CD4-positive, alpha-beta memory T cell (primary cell): ENCODE data around the gene KIZ. TPM values are rescaled to one million over a fixed set of nuclear protein-coding genes. Genes with fewer than 3 reads are reported as not detected.

Experiments
- CTCF ChIA-PET: fragments of 350-600 bp; sonication (Branson Sonifier 250); formaldehyde crosslinking; loops from one replicate; lab custom pipeline; 2021; ENCODE audit warnings: inconsistent platforms; ENCODE audit not compliant: partially characterized antibody; lab: Charles Lee
- POLR2A ChIA-PET: fragments of 350-600 bp; sonication (Branson Sonifier 250); formaldehyde crosslinking; loops from one replicate; lab custom pipeline; 2021; ENCODE audit not compliant: partially characterized antibody; lab: Charles Lee
- DNase-seq, 5 donors: peaks; one replicate each; pipeline versions ENCODE4 v3.0.0 to v3.0.0-alpha.2; 2020 to 2022; ENCODE audit warnings: mixed read lengths in 1 of 5
- H3K27ac ChIP-seq: one replicate; pipeline ENCODE4 v1.7.0; 2013; ENCODE audit warnings: low read depth, low read length
- H3K27me3 ChIP-seq: 2 replicates; pipeline ENCODE4 v1.7.0; 2013; ENCODE audit warnings: mild to moderate bottlenecking, low read length, moderate library complexity; ENCODE audit not compliant: insufficient read depth
- H3K36me3 ChIP-seq: 2 replicates; pipeline ENCODE4 v1.7.0; 2013; ENCODE audit warnings: mild to moderate bottlenecking, low read length, moderate library complexity; ENCODE audit not compliant: insufficient read depth
- H3K4me1 ChIP-seq: 2 replicates; pipeline ENCODE4 v1.7.0; 2013; ENCODE audit warnings: mild to moderate bottlenecking, low read length, moderate library complexity; ENCODE audit not compliant: insufficient read depth
- H3K4me3 ChIP-seq, 2 donors: one replicate each; pipeline ENCODE4 v1.7.0; 2013; ENCODE audit warnings: low read length in 2 of 2, mild to moderate bottlenecking in 1 of 2
- H3K9me3 ChIP-seq, 2 donors: one replicate each; pipeline ENCODE4 v1.7.0; 2013; ENCODE audit warnings: low read length in 2 of 2, control low read depth in 1 of 2; ENCODE audit not compliant: control insufficient read depth in 1 of 2
- H3K27ac Mint-ChIP-seq, 7 donors: one replicate each; pipeline ENCODE4 v1.8.0; 2020 to 2021; ENCODE audit warnings: mixed read lengths in 7 of 7, mild to moderate bottlenecking in 6 of 7, inconsistent platforms in 3 of 7, moderate library complexity in 3 of 7
- H3K27me3 Mint-ChIP-seq, 2 donors: one replicate each; pipeline ENCODE4 v1.8.0; 2020 to 2021; ENCODE audit warnings: mixed read lengths in 2 of 2
- H3K36me3 Mint-ChIP-seq, 2 donors: one replicate each; pipeline ENCODE4 v1.8.0; 2020 to 2021; ENCODE audit warnings: mixed read lengths in 2 of 2, inconsistent platforms in 1 of 2, mild to moderate bottlenecking in 1 of 2
- H3K4me1 Mint-ChIP-seq, 4 donors: one replicate each; pipeline ENCODE4 v1.8.0; 2020 to 2021; ENCODE audit warnings: mixed read lengths in 4 of 4, mild to moderate bottlenecking in 1 of 4
- H3K4me3 Mint-ChIP-seq, 8 donors: one replicate each; pipeline ENCODE4 v1.8.0; 2020 to 2021; ENCODE audit warnings: mixed read lengths in 8 of 8, mild to moderate bottlenecking in 7 of 8, moderate library complexity in 6 of 8, inconsistent platforms in 3 of 8
- H3K9me3 Mint-ChIP-seq, 8 donors: one replicate each; pipeline ENCODE4 v1.8.0; 2020 to 2021; ENCODE audit warnings: mixed read lengths in 8 of 8, mild to moderate bottlenecking in 5 of 8, inconsistent platforms in 3 of 8, moderate library complexity in 1 of 8
- intact Hi-C: fragments of 100-400 bp; cut with micrococcal nuclease; formaldehyde crosslinking; loops from one replicate; pipeline ENCODE4 v1.15.1; 2023
- polyA plus RNA-seq, 2 donors: library from polyadenylated mRNA; unstranded; fragments of 300-500 nt; fragmentation: Illumina TruSeq; gene quantifications; one replicate each; pipeline ENCODE4 v1.2.3, GENCODE V29; 2021
- total RNA-seq, 2 experiments: library from RNA; stranded (reverse); gene quantifications; one replicate each; pipeline ENCODE4 v1.2.3, GENCODE V29; 2021

KIZ gene
- total and polyA plus RNA-seq, 4 experiments from 2014 or later = 15.9 to 46.3 (median 25.4) TPM

GRCh38 chr20:21272279-21272678, 146.4 kb downstream of the KIZ start:
- no peak overlapping the region for H3K27ac Mint-ChIP-seq
- peaks cover 0 to 9% (median 2%) of the 10 kb centered on the region in 8 donors for H3K9me3 Mint-ChIP-seq
- no peaks in the 10 kb centered on the region for H3K36me3 Mint-ChIP-seq
- H3K27me3 Mint-ChIP-seq = peaks cover 16 to 17% of the 10 kb centered on the region in 2 donors
- ChIA-PET CTCF (no interaction called here), POLR2A (no interaction called here)
- Histone ChIP-seq H3K27me3 (no peaks in the 10 kb centered on the region), H3K4me3 (no peak overlapping the region), H3K4me1 (no peaks in the 10 kb centered on the region), H3K27ac (no peak overlapping the region), H3K36me3 (no peaks in the 10 kb centered on the region), H3K9me3 (no peaks in the 10 kb centered on the region)
- DNase-seq = no peak
- intact Hi-C loops = no loop called here
- H3K4me3 Mint-ChIP-seq = no peak overlapping the region
- no peaks in the 10 kb centered on the region for H3K4me1 Mint-ChIP-seq

- Mint-ChIP-seq H3K27me3 (peaks cover 15 to 16% of the 10 kb centered on the region in 2 donors), H3K4me3 (no peak overlapping the region), H3K9me3 (peaks cover 0 to 9% (median 2%) of the 10 kb centered on the region in 8 donors), H3K27ac (no peak overlapping the region), H3K4me1 (no peaks in the 10 kb centered on the region), H3K36me3 (no peaks in the 10 kb centered on the region)
- Histone ChIP-seq H3K4me3 (no peak overlapping the region), H3K27ac (no peak overlapping the region), H3K9me3 (no peaks in the 10 kb centered on the region), H3K36me3 (no peaks in the 10 kb centered on the region), H3K4me1 (no peaks in the 10 kb centered on the region), H3K27me3 (no peaks in the 10 kb centered on the region)
- ChIA-PET POLR2A (no interaction called here), CTCF (no interaction called here)
- DNase-seq = no peak
- intact Hi-C loops = no loop called here
Measured at GRCh38 chr20:21272679-21273078, 146.8 kb downstream of the KIZ start.

DNA sequence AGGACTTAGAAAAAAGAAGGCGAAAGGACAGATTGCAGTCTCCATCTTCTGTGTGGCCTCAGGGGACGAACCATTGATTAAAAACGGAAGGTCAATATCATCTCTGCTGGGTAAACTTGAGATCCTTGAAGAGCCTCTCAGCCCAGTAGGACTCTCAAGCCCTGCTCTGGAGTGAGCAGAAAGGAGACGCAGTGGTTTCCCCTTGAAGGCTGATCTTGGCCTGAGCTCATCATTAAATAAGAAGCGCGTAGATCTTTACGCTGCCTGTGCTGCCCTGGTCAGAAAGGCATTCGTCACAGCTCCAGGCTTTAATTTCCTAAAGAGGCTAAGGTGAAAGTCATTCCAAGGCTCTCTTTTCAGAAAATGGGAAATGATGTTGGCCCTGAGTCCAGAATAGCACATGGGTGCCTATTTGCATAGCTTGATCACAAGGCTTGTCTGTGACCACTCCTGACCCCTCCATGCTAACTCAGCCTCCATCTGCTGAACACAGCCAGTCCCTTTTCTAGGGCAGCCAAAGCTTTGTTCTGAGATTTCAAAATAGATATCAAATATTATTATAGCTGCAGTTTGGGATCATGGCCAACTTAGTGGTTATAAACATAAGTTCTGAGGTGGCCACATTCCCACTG, 148.0 kb downstream of the KIZ start:
- no peaks in the 10 kb centered on the region for H3K36me3 ChIP-seq
- no peaks in the 10 kb centered on the region for H3K36me3 Mint-ChIP-seq
- intact Hi-C loops = no loop called here
- ChIA-PET POLR2A (no interaction called here), CTCF (no interaction called here)
- no peaks in the 10 kb centered on the region for H3K4me1 ChIP-seq
- no peak overlapping the region for H3K27ac Mint-ChIP-seq
- H3K4me3 Mint-ChIP-seq = no peak overlapping the region
- no peaks in the 10 kb centered on the region for H3K9me3 ChIP-seq
- H3K4me1 Mint-ChIP-seq = no peaks in the 10 kb centered on the region
- no peak for DNase-seq
- peaks cover 16 to 17% of the 10 kb centered on the region in 2 donors for H3K27me3 Mint-ChIP-seq
- H3K27me3 ChIP-seq = no peaks in the 10 kb centered on the region
- no peak overlapping the region for H3K27ac ChIP-seq
- H3K9me3 Mint-ChIP-seq = peaks cover 0 to 9% (median 2%) of the 10 kb centered on the region in 8 donors
- H3K4me3 ChIP-seq = no peak overlapping the region

GRCh38 chr20:21278829-21279228, 152.9 kb downstream of the KIZ start:
- POLR2A ChIA-PET = no interaction called here
- Mint-ChIP-seq H3K4me1 (peaks cover 0 to 3% (median 1%) of the 10 kb centered on the region in 4 donors), H3K36me3 (no peaks in the 10 kb centered on the region), H3K27me3 (peaks cover 12 to 16% of the 10 kb centered on the region in 2 donors), H3K9me3 (peaks cover 0 to 9% (median under 1%) of the 10 kb centered on the region in 8 donors), H3K4me3 (no peak overlapping the region), H3K27ac (no peak overlapping the region)
- Histone ChIP-seq H3K27me3 (no peaks in the 10 kb centered on the region), H3K4me1 (no peaks in the 10 kb centered on the region), H3K27ac (no peak overlapping the region), H3K9me3 (no peaks in the 10 kb centered on the region), H3K4me3 (no peak overlapping the region), H3K36me3 (no peaks in the 10 kb centered on the region)
- intact Hi-C loops = no loop called here
- CTCF ChIA-PET = no interaction called here
- no peak for DNase-seq

DNA sequence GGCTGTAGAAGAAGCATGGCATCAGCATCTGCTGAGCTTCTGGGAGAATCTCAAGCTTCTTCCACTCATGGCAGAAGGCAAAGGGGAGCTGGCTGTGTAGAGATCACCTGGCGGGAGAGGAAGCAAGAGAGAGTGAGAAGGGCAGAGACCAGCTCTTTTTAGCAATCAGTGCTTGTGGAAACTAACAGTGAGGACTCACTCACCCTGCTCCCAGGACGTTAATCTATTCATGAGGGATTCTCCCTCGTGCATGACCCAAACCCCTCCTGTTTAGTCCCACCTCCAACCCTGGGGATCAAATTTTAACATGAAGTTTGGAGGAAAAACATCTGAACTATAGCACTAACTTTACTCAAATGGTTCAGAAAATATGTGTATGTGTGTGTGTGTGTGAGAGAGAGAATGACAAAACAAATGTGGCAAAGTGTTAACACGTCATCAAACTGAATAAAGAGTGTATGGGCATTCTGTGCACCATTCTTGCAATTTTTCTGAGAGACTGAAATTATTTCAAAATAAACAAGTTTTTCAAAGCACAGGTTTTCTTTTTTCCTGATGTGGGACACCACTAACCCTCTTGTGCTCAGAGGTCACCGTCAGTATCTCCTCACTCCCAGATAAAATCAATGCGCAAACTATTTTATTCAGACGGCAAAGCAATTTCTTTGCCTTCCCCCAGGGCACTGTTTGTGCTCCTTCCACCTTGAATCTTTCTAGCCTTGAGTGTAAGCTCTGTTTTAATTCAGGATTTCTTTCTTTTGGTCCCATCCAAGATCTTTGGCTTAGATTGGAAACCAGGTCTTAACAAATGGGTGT, 154.0 kb downstream of the KIZ start:
- Mint-ChIP-seq H3K27ac (peak overlapping the region in 2 of 7 donors; percentile 62 to 80), H3K9me3 (peaks cover 0 to 9% (median 2%) of the 10 kb centered on the region in 8 donors)
- CTCF ChIA-PET = no interaction called here

GRCh38 chr20:21280522-21281016, 154.7 kb downstream of the KIZ start:
- ChIA-PET CTCF (no interaction called here), POLR2A (no interaction called here)
- Histone ChIP-seq H3K36me3 (no peaks in the 10 kb centered on the region), H3K27me3 (no peaks in the 10 kb centered on the region), H3K27ac (no peak overlapping the region), H3K9me3 (no peaks in the 10 kb centered on the region), H3K4me1 (no peaks in the 10 kb centered on the region), H3K4me3 (no peak overlapping the region)
- Mint-ChIP-seq H3K4me1 (peaks cover 0 to 3% (median 1%) of the 10 kb centered on the region in 4 donors), H3K36me3 (peaks cover 0 to 3% of the 10 kb centered on the region in 2 donors), H3K27me3 (peaks cover 11 to 15% of the 10 kb centered on the region in 2 donors), H3K4me3 (no peak overlapping the region), H3K27ac (no peak overlapping the region), H3K9me3 (peaks cover 0 to 13% (median 4%) of the 10 kb centered on the region in 8 donors)
- intact Hi-C loops = no loop called here
- DNase-seq = no peak

More for the DNA sequence above, 154.0 kb downstream of the KIZ start:
- Histone ChIP-seq H3K27ac (no peak overlapping the region), H3K36me3 (no peaks in the 10 kb centered on the region), H3K27me3 (no peaks in the 10 kb centered on the region), H3K4me1 (no peaks in the 10 kb centered on the region), H3K4me3 (no peak overlapping the region), H3K9me3 (no peaks in the 10 kb centered on the region)
- Mint-ChIP-seq H3K4me1 (peaks cover 0 to 3% (median 1%) of the 10 kb centered on the region in 4 donors), H3K4me3 (no peak overlapping the region), H3K27me3 (peaks cover 8 to 15% of the 10 kb centered on the region in 2 donors), H3K36me3 (no peaks in the 10 kb centered on the region)
- DNase-seq = no peak
- intact Hi-C loops = no loop called here
- POLR2A ChIA-PET = no interaction called here

- H3K9me3 ChIP-seq = no peaks in the 10 kb centered on the region
- H3K27ac ChIP-seq = no peak overlapping the region
- no peaks in the 10 kb centered on the region for H3K4me1 ChIP-seq
- ChIA-PET CTCF (interaction anchor here (1.8 kb wide), 1 partner anchor 52 kb away, joined by 6 read pairs; no protein-coding TSS in a partner anchor), POLR2A (no interaction called here)
- Mint-ChIP-seq H3K4me3 (no peak overlapping the region), H3K27ac (no peak overlapping the region), H3K27me3 (peaks cover 29 to 43% of the 10 kb centered on the region in 2 donors), H3K36me3 (peaks cover 0 to 8% of the 10 kb centered on the region in 2 donors), H3K4me1 (no peaks in the 10 kb centered on the region), H3K9me3 (peaks cover 0 to 26% (median 14%) of the 10 kb centered on the region in 8 donors)
- intact Hi-C loops = no loop called here
- no peaks in the 10 kb centered on the region for H3K27me3 ChIP-seq
- H3K4me3 ChIP-seq = no peak overlapping the region
- H3K36me3 ChIP-seq = no peaks in the 10 kb centered on the region
- no peak for DNase-seq
Measured at GRCh38 chr20:21286775-21287174, 160.9 kb downstream of the KIZ start.
